Epithelial cell of prostate (primary cell): ENCODE measurements around the gene ALDH1L1.
A peak's percentile ranks its signal among the peaks of the same experiment; 100 is the strongest.

Experiments
- DNase-seq: peaks from one replicate; pipeline ENCODE4 v3.0.0-alpha.2; 2011; ENCODE audit warnings: low read depth, low spot score
- H3K27ac ChIP-seq: fragments of 450-650 bp; 2 replicates; pipeline ENCODE4 v1.5.1; 2017; ENCODE audit warnings: mild to moderate bottlenecking

Gene ALDH1L1

GRCh38 chr3:126197343-126197742 is 17.0 kb upstream of the ALDH1L1 start:
- H3K27ac ChIP-seq, result no peak overlapping the region
- DNase-seq, result no peak

GRCh38 chr3:126194713-126195305 is 14.4 kb upstream of the ALDH1L1 start:
- no peak overlapping the region for H3K27ac ChIP-seq
- DNase-seq, result no peak

DNA sequence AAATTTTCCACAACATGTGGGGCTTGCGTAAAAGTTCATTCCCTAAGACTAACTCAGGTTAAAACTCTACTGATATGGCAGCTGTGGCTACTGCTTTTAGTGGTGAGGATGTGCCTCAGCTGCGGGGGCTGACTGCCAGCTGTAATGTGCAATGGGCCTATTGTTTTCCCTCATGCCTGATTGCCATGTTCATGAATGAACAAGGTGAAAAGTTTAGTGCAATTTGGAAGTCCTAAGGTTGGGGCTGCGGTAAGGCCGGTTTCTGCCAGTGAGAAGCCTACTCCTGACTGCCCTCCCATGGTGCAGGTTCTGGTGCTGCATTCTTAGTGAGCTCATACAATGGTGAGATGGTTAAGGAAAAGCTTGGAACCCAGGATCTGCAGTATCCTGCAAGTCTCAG is 10.9 kb upstream of the ALDH1L1 start:
- DNase-seq, result no peak
- no peak overlapping the region for H3K27ac ChIP-seq

DNA sequence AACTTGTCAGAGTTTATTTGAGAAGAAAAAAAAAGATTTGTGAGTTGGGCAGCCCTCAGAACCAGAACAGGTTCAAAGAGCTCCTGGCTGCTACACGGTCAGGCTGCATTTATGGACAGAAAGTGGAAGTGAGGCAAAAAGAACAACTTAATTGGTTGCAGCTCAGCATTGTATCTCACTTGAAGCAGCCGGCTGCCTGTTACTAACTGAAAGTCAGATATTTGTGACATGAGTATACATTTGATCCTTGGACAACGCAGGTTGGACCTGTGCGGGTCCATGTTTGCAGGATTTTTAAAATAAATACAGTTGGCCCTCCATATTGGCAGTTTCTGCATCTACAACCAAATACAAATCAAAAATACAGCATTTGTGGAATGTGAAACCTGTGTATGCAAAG is 7.5 kb upstream of the ALDH1L1 start:
- H3K27ac ChIP-seq, result no peak overlapping the region
- no peak for DNase-seq

GRCh38 chr3:126186749-126187148 is 6.4 kb upstream of the ALDH1L1 start:
- DNase-seq, result no peak

GRCh38 chr3:126186271-126186670 is 5.9 kb upstream of the ALDH1L1 start:
- no peak for DNase-seq
- H3K27ac ChIP-seq, result no peak overlapping the region

More at GRCh38 chr3:126186749-126187148, 6.4 kb upstream of the ALDH1L1 start:
- no peak overlapping the region for H3K27ac ChIP-seq

- no peak for DNase-seq
- no peak overlapping the region for H3K27ac ChIP-seq
Measured at GRCh38 chr3:126184465-126185000, 4.1 kb upstream of the ALDH1L1 start.

DNA sequence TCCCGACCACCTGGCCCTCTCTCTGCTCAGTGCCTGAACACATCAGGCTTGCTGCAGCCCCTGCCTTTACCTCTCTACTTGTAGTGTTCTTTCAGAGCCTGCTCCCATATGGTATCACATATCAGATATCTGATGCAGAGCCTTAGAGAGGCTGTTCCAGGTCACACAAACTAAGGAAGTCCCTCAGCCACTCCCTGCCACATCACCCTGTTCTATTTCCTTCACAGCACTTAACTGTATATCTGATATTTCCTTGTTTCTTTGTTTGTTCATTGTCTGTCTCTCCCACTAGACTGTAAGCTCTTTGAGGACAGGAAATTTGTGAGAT is 976 bp upstream of the ALDH1L1 start:
- DNase-seq, result no peak
- H3K27ac ChIP-seq, result peak overlapping the region; percentile 76

DNA sequence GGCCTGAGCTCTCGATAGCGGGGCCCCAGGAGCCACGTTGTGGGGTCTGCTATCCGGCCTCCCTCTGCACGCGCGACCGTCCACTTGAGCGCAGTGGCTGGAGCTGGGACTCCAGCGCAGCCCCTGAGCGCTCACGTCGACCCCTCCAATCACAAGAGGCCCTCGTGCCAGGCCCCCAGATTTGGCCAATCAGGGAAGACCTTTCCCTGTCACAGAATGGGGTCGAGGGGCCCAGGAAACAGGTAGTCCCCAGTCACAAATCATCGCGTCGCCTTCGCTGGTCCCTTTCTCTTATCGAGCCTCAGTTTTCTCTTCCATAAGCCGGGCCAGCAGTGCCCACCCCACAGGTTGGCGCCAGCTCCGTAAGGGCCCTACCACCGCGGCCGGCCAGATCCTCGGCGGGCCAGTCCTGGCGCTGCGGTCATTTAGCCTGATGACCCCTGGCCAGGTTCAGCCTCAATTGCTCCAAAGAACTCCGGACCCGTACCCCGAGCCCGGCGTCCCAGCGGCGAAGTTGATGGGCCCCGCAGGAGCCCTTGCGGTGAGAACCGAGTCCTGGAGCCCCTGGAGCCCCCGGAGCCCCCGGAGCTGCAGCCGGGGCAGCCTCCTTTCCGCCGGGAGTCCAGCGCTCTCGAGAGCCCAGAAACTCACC is 435 bp downstream of the ALDH1L1 start:
- H3K27ac ChIP-seq, result peak overlapping the region; percentile 76
- DNase-seq, result no peak

GRCh38 chr3:126170073-126170777 is 10.2 kb downstream of the ALDH1L1 start:
- H3K27ac ChIP-seq, result peak overlapping the region; percentile 68

DNA sequence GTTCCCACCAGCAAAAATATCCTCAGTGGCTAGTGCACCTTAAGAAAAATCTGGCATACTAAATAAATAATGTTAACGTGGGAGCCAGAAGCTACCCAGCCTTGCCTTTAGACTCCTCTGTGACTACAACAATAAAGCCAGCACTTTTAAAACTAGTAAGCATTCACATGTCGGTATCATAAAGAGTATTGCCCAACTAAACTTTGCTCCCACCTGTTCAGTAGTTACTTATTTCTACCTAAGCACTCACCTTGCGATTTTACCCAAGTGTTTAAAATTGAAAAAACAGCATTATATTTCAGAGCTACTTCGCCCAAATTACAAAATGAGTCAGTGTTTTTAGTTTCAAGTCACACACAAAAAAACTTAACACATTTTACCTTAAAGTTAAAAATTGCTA is 12.8 kb downstream of the ALDH1L1 start:
- no peak for DNase-seq
- no peak overlapping the region for H3K27ac ChIP-seq

More at GRCh38 chr3:126170073-126170777, 10.2 kb downstream of the ALDH1L1 start:
- peak; percentile 46 for DNase-seq

- no peak overlapping the region for H3K27ac ChIP-seq
- no peak for DNase-seq
Measured at GRCh38 chr3:126166009-126166408, 14.4 kb downstream of the ALDH1L1 start.

DNA sequence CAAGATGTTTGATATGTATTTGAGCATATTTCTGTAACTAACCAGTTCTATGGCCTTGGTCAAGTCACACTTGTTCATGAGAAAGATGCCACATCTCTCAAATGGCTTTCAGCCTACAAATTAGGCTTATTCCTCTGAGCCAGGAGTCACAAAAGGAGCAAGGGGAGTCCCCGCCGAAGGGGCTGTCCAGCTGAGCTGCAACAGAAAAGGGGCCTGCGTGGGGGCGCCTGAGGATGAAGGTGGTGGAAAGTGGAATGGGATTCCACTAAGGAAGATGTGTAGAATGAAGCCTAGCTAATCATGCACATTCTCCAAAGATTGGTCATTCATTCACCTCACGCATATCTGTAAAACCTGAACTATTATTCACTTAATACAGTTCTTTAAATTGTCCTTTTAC is 19.1 kb downstream of the ALDH1L1 start:
- no peak for DNase-seq
- H3K27ac ChIP-seq, result no peak overlapping the region

DNA sequence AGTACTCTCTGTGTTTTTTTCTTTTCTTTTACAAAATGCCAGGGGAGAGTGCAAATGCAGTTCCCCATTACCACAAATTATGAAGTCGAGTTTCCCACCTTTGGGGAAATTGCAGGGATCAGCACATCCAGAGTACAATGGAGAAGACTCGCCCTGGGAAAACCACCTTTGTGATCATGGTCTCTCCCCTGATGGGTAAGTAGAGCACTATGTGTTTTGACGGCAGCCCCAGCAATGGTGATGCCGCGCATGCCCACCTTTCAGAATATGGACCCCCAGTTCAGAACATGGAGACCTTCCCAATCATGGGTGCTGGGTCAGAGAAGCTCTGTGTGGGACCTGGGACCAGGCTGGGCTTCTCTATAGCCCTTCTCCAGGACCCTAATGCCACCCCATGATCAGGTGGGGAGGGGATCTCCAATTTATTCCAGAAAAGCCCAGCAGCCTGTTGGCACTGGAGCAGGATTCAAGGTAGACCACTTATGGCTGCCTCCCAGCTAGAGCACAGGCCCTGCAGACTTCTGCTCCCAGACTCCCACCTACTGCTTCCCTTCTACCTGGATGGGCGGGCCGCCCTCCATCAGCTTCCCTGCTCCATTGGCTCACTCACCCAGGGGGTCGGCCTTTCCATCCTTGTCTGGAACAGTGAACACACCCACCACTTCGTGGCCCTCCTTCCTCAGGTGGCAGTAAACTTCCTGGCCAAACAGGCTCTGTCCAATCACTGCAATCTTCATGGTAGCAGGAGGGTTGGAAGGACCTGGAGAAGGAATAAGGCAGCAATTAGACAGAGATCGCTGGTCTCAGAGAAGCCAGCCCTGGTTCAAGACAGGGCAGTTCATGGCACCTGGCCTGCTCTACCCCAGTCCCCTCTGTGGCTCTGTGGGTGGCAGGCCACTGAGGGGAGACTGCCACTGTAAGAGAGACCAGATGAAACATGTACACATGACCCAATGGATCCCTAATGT is 19.9 kb downstream of the ALDH1L1 start:
- no peak for DNase-seq
- H3K27ac ChIP-seq, result no peak overlapping the region

- DNase-seq, result no peak
- H3K27ac ChIP-seq, result no peak overlapping the region
Measured at GRCh38 chr3:126159476-126159875, 20.9 kb downstream of the ALDH1L1 start.

DNA sequence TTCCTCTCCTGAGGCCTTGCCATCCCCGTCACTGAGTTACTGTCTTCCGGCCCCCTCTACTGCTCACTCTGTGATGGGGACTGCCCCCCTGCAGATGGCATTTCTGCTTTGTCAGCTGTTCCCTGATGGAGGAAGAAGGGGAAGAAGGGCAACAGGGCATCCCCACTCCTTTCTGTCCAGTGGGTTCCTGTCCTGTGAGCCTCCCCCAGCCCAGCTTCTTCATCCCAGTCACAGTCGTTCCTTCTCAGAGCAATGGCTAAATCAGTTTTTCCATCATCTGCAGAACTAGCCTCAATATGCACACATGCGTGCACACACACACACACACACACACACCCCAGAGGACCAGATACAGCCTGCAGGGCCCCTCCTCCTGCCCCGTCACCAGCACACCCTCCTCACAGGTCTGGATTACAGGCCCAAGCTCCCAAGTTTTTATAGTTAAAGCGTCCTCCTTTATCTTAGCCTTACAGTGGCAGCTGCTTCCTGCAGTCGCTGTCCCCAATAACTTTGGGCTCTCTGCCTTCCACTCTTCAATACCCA is 21.4 kb downstream of the ALDH1L1 start:
- no peak overlapping the region for H3K27ac ChIP-seq
- DNase-seq, result no peak

GRCh38 chr3:126158016-126158911 is 22.1 kb downstream of the ALDH1L1 start:
- no peak overlapping the region for H3K27ac ChIP-seq
- DNase-seq, result no peak

DNA sequence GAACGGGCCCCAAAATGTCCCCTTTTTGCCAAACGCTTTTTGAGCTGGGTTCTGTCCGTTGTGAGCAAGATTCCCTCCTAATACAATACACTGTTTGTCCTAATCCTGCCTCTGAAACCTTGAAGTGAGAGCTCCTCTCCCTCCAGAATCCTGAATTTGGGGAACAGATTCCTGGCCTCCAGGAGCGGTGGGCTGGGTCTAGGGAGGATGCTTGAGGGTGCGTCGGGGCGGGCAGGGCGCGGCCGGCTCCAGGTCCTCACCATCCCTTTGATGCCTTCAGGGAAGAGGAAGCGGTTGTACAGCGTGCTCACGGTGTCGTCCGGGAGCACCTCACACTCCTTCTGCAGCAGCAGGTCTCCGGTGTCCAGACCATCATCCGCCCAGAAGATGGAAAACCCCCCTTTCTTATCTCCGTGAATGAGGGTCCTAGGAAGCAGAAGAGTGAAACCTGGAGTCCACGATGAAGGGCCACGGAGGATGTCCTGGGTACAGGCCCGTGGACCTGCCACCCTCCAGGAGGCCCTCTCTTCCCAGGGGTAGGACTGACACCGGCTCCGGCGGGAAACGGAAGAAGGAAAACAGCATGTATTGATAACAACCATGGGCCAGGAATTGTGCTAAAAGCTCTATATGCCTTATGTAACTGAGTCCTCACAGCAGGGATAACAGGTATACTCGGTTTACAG is 23.2 kb downstream of the ALDH1L1 start:
- no peak overlapping the region for H3K27ac ChIP-seq
- no peak for DNase-seq
